Measurements from ENCODE around the gene CYB5R4.
A peak's percentile ranks its signal among the peaks of the same experiment; 100 is the strongest.
"Not testable (repeated sequence)": the region's sequence is repeated elsewhere in the genome, so short reads cannot be mapped to it uniquely, and the experiment has no call there.

CYB5R4 gene

DNA sequence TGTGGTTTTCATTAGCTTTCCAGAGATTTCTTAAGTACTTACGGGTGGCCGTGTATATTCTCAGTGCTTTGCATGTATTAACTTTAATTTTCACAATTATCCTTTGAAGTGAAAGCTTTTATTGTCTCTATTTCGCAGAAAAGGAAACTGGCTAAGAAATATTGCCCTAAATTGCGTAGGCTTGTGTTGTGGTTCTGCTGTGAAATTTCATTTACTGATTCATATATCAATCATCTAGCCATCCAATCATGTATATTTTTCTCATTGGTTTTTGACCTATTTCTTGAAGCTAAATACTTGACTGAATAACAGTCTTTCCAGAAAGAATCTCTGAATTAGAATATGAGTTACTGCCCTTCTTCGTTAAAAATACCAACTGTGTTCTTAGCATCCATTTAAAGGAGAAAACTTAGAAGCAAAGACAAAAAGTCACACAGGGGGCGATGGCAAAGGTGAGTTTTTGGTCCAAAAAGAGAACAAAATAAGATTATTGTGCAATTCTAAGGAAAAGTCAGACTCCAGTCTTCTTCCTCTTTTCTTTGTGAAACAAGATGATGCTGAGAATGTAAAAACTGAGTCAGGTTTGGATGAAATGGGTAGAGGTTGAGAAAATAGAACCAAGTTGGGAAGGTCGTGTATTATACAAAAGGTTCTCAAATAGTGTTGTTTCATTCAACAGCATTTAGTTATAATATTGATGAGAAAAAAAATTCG, 1.4 kb downstream of the CYB5R4 start:
- DNase-seq, result no peak

DNA sequence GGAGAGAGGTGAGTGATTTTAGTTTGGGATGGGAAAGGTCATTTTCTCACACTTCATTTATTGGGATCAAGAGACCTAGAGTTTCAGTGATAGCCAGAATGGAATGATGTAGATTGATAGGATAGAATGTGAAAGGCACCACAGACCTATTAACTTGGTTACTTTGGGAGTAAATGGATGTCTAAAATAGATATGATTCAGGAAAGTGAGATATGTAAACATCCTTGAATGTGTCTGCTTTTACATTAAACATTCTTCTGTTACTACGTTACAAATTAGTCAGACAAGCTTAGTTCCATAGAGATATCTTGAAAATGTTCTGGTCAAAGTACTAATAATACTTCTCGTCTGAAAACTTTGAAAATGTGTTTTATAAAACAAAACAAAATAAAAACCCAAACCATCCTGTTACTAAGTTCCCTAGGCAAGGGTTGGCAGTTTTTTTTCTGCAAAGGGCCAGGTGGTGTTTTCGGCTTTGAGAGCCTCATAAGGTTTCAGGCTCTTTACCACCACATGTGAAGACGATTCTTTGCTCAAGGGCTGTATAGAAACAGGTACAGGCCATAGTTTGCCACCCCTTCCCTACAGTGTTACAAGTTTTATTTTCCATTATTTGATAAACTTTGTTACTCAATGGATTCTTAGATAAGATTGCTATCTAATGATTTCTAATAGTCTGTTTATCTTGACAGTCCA, 3.4 kb downstream of the CYB5R4 start:
- DNase-seq, result no peak

DNA sequence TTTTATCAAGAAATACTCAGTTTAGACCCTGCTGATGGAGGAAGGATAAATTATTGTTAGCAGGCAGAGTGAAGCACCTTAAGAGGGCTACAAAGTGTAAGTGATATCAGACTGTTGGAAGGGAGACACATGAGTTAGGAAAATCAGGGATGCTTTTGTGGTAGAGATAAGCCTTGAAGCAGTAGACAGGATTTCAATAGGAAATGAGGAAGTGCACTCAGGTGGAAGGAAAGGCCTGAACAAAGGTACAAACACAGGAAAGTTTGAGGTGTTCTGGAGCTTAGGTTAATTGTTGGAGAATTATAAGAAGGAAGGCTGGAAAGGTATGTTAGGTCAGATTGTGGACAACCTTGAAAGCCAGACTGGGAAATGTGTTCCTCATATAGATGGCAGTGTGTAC, 7.6 kb downstream of the CYB5R4 start:
- no peak for DNase-seq

DNA sequence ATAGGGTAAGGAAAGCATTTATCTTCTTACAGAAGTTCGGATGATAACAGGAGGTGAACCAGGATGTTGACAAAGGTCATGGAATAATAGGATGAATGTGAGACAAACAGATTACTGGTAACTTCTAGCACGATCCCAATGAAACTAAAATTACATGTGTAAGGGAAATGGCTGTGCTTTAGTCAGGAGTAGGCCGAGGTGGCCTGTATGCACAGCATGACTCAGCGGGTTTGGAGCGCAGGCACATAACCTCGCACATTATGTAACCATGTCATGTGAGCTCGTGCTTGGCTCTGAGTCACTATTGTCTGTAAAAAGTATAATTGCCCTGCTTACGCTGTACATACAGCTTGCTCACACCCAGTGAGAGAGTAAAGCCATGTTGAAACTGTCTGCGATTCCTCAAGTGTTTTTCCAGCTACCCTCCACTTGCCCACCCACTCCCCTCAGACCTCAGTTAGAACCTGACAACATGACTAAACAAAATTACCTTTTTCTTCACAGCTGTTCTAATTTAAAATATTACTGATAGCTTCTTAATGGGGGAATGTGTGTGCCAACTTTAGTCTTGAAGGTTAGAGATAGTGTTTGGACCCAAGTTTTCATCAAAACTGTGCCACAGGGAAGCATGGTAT, 8.2 kb downstream of the CYB5R4 start:
- no peak for DNase-seq

- no peak for DNase-seq
Measured at GRCh38 chr6:83868639-83869038, 9.2 kb downstream of the CYB5R4 start.

DNA sequence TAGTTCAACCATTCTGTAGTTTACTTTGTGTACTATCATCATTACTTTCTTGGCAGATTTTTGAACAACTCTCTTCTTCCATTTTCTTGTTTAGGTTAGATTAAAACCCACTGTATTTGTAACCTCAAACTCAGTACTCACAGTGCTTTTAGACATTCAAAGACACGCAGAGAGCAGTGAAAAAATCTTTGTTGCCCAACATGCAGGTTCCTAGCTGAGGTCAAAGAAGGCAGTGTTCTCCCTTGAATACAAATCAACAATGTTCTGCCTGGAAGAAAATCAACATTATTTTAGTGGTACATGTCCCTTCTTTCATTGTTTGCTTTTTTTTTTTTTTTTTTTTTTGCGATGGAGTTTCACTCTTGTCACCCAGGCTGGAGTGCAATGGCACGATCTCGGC, 11.2 kb downstream of the CYB5R4 start:
- DNase-seq, result no peak

DNA sequence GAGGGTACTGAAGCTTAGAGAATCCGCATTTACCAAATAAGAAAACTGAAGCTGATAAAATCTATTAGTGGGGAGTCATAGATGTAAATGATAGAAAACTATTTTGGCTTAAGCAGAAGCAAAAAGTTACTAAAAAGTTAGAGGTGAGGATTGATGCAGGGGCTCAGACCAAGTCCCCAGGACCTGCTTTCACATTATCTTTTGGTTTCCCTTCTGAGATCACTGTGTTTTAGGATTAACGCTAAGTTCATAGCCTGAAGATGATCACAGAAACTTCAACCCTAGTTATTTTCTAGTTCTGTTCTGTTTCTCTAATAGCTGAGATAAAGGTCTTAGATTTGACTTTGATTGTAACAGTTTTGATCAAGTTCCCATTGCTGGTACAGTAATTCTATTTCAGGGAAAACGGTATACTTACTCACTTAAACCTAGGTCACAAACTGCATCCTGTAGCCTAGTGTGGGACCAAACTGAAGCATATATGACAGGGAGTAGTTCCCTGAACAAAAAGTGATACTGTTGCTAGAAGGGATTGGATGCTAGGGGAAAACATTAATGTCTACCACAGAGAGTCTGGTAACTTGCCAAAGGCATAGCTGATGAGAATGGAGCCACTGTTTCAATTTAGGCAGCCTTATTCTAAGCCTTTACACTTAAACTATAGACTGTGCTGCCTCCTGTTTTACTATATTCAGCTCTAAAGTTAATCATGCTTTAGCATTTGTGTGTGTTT, 13.1 kb downstream of the CYB5R4 start:
- DNase-seq, result no peak

DNA sequence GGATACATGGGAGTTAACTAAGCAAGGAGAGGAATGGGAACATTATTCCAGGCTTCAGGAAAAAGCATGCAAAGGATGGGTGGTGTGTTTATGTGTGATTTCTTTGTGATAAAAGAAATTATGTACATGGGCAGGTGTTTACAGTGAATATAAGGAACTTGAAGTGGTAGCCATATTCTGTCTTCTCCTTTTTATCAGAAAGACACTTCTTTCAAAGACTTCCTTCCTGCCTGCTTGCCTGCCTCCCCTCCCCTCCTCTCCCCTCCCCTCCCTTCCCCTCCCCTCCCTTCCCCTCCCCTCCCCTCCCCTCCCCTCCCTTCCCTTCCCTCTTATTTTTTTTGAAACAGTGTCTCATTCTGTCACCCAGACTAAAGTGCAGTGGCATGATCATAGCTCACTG, 14.4 kb downstream of the CYB5R4 start:
- no peak for DNase-seq

- DNase-seq, result no peak
Measured at GRCh38 chr6:83875843-83876242, 16.4 kb downstream of the CYB5R4 start.

- DNase-seq, result no peak
Measured at GRCh38 chr6:83878902-83879644, 19.6 kb downstream of the CYB5R4 start.

DNA sequence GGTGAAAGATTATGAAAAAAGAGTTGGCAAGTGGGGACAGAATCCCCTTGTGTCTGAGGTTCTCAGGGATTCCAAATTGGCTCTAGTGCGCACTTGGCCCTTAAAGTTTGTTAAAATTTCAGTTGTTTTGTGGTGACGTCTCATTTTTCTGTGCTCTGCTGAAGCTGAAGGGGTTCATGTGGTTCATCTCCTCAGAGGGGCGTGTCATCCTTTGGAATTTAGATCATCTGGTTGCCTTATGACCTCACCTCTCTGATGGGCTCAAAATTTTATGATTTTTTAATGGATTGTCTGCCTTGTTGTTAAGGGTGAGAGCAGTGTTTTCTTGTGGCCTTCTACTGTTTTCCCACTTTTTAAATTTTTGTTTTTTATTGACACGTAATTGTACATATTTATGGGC, 20.3 kb downstream of the CYB5R4 start:
- no peak for DNase-seq

- no peak for DNase-seq
Measured at GRCh38 chr6:83883240-83883639, 23.8 kb downstream of the CYB5R4 start.

GRCh38 chr6:83884523-83884922, 25.0 kb downstream of the CYB5R4 start:
- DNase-seq, result peak; percentile 4

GRCh38 chr6:83885984-83886383, 26.5 kb downstream of the CYB5R4 start:
- DNase-seq, result no peak

GRCh38 chr6:83889621-83890020, 30.1 kb downstream of the CYB5R4 start:
- DNase-seq, result no peak

GRCh38 chr6:83890520-83890919, 31.0 kb downstream of the CYB5R4 start:
- no peak for DNase-seq

DNA sequence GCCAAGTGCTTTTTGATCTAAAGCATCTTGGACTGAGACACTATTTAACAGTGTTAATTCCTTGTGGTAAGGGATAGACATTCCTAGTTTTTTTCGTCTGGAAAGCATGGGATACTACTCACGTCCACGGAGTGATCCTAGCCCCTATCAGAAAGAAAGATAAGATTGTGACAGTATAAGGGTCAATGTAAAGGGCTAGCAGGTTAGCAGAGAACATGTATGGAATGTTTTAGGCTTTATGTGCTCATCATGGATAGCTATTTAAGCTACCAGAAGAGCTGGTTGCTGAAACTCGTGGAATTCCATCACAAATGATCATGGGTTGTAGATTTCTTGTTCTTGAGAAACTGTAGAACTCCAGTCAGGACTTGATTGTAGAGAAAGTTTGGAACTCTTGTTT, 32.1 kb downstream of the CYB5R4 start:
- no peak for DNase-seq

DNA sequence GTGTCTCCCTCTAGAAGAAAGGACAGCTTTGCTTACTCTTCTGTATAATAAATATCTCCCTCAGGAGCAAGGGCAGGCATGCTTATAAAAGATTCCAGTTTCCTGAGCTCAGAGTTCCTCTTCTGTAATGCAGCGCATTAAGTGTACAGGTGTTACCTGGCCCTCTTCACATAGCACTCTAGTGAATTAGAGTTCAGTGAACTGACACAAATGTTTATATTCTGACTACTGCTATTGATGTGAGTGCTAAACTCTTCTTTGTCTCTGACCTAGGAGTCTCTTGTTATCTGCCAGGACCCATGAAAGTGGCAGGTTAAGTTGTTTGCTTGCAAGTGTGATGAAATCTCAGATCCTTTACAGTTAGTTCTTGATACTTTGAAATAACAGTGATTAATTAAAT, 33.5 kb downstream of the CYB5R4 start:
- DNase-seq, result no peak

- not testable (repeated sequence) for DNase-seq
Measured at GRCh38 chr6:83897094-83897493, 37.6 kb downstream of the CYB5R4 start.

GRCh38 chr6:83901624-83902023, 42.1 kb downstream of the CYB5R4 start:
- DNase-seq, result no peak

- DNase-seq, result no peak
Measured at GRCh38 chr6:83904395-83904794, 44.9 kb downstream of the CYB5R4 start.

- no peak for DNase-seq
Measured at GRCh38 chr6:83905648-83906047, 46.2 kb downstream of the CYB5R4 start.

All from right kidney (tissue), 1 donor.